H9 (cell line): Measurements from ENCODE around the gene ASCC1. TPM values are rescaled to one million over a fixed set of nuclear protein-coding genes. Genes with fewer than 3 reads are reported as not detected.

Experiments used
- DNase-seq: peaks from one replicate; pipeline ENCODE4 v3.0.0-alpha.2; 2017
- H2AFZ ChIP-seq: one replicate; pipeline ENCODE4 v1.6.1; 2013; ENCODE audit warnings: mild to moderate bottlenecking, low read length, control low read depth, moderate library complexity
- H2AK5ac ChIP-seq: 2 replicates; pipeline ENCODE4 v1.6.1; 2013; ENCODE audit warnings: low read length, control low read depth, mixed read lengths; ENCODE audit not compliant: insufficient read length
- H2BK120ac ChIP-seq: one replicate; pipeline ENCODE4 v1.6.1; 2013; ENCODE audit warnings: low read depth, mild to moderate bottlenecking, low read length, control low read depth, inconsistent platforms; ENCODE audit not compliant: poor library complexity, severe bottlenecking
- H2BK12ac ChIP-seq: 2 replicates; pipeline ENCODE4 v1.6.1; 2013; ENCODE audit warnings: low read length, control low read depth, mixed read lengths, low read depth; ENCODE audit not compliant: insufficient read length
- H2BK15ac ChIP-seq: 2 replicates; pipeline ENCODE4 v1.6.1; 2013; ENCODE audit warnings: low read depth, low read length, control low read depth
- H2BK20ac ChIP-seq: one replicate; pipeline ENCODE4 v1.6.1; 2013; ENCODE audit warnings: low read depth, mild to moderate bottlenecking, low read length, control low read depth, inconsistent platforms; ENCODE audit not compliant: poor library complexity, severe bottlenecking
- H2BK5ac ChIP-seq: 2 replicates; pipeline ENCODE4 v1.6.1; 2013; ENCODE audit warnings: low read length, control low read depth, mixed read lengths; ENCODE audit not compliant: insufficient read length
- H3K14ac ChIP-seq: 2 replicates; pipeline ENCODE4 v1.6.1; 2013; ENCODE audit warnings: low read length, control low read depth; ENCODE audit not compliant: insufficient read depth
- H3K18ac ChIP-seq: 2 replicates; pipeline ENCODE4 v1.6.1; 2013; ENCODE audit warnings: low read depth, mild to moderate bottlenecking, mixed read lengths, low read length, control low read depth; ENCODE audit not compliant: insufficient read length
- H3K23ac ChIP-seq: 2 replicates; pipeline ENCODE4 v1.6.1; 2013; ENCODE audit warnings: low read length, control low read depth, mixed read lengths, low read depth; ENCODE audit not compliant: insufficient read length
- H3K23me2 ChIP-seq: 2 replicates; pipeline ENCODE4 v1.6.1; 2013; ENCODE audit warnings: low read depth, mild to moderate bottlenecking, mixed read lengths, low read length, control low read depth; ENCODE audit not compliant: insufficient read length, poor library complexity, severe bottlenecking
- H3K27ac ChIP-seq: 2 replicates; pipeline ENCODE4 v1.5.1; 2013; ENCODE audit warnings: low read length, control low read depth, mixed read lengths, low read depth; ENCODE audit not compliant: insufficient read length
- H3K27me3 ChIP-seq: 2 replicates; pipeline ENCODE4 v1.6.1; 2013; ENCODE audit warnings: low read length, control low read depth, inconsistent platforms; ENCODE audit not compliant: insufficient read depth
- H3K4ac ChIP-seq: 2 replicates; pipeline ENCODE4 v1.6.1; 2013; ENCODE audit warnings: low read depth, mild to moderate bottlenecking, control low read depth, inconsistent platforms, low read length, moderate library complexity
- H3K4me1 ChIP-seq: 2 replicates; pipeline ENCODE4 v1.6.1; 2013; ENCODE audit warnings: low read length, control low read depth, inconsistent platforms; ENCODE audit not compliant: insufficient read depth
- H3K4me2 ChIP-seq: 2 replicates; pipeline ENCODE4 v1.6.1; 2013; ENCODE audit warnings: low read length, control low read depth, mixed read lengths; ENCODE audit not compliant: insufficient read length, insufficient read depth
- H3K56ac ChIP-seq: 2 replicates; pipeline ENCODE4 v1.6.1; 2013; ENCODE audit warnings: low read depth, mild to moderate bottlenecking, mixed read lengths, low read length, control low read depth; ENCODE audit not compliant: insufficient read length
- H3K79me1 ChIP-seq: 2 replicates; pipeline ENCODE4 v1.6.1; 2013; ENCODE audit warnings: low read depth, mild to moderate bottlenecking, moderate library complexity, low read length, control low read depth, inconsistent platforms; ENCODE audit not compliant: insufficient read depth, poor library complexity, severe bottlenecking
- H3K79me2 ChIP-seq: 2 replicates; pipeline ENCODE4 v1.6.1; 2013; ENCODE audit warnings: low read length, control low read depth, inconsistent platforms; ENCODE audit not compliant: insufficient read depth
- H3K9ac ChIP-seq: 2 replicates; pipeline ENCODE4 v1.6.1; 2013; ENCODE audit warnings: low read length, control low read depth, mixed read lengths; ENCODE audit not compliant: insufficient read length; ENCODE audit errors: extremely low read depth
- H3K9me3 ChIP-seq: one replicate; pipeline ENCODE4 v1.6.1; 2013; ENCODE audit warnings: low read depth, low read length, inconsistent platforms; ENCODE audit not compliant: control insufficient read depth
- H3T11ph ChIP-seq: one replicate; pipeline ENCODE4 v1.6.1; 2013; ENCODE audit warnings: mild to moderate bottlenecking, low read length, control low read depth, inconsistent platforms
- H4K20me1 ChIP-seq: one replicate; pipeline ENCODE4 v1.6.1; 2013; ENCODE audit not compliant: control insufficient read depth, insufficient read length, insufficient read depth
- H4K5ac ChIP-seq: 2 replicates; pipeline ENCODE4 v1.6.1; 2013; ENCODE audit warnings: low read depth, mild to moderate bottlenecking, mixed read lengths, low read length, control low read depth; ENCODE audit not compliant: insufficient read length
- H4K8ac ChIP-seq: replicated peaks from 2 replicates; pipeline ENCODE4 v1.6.1; 2013; ENCODE audit warnings: low read length, control low read depth, mixed read lengths, low read depth; ENCODE audit not compliant: insufficient read length
- H4K91ac ChIP-seq: 2 replicates; pipeline ENCODE4 v1.6.1; 2013; ENCODE audit warnings: low read depth, mild to moderate bottlenecking, moderate library complexity, mixed read lengths, low read length, control low read depth; ENCODE audit not compliant: insufficient read length
- H3K27ac Mint-ChIP-seq, 3 experiments: 2 replicates in 2 of 3; 3 replicates in 1 of 3; pipeline ENCODE4 v1.8.0; 2020 to 2021; ENCODE audit warnings: mixed read lengths in 3 of 3, mild to moderate bottlenecking in 1 of 3, moderate library complexity in 1 of 3
- H3K27me3 Mint-ChIP-seq: 2 replicates; pipeline ENCODE4 v1.8.0; 2021; ENCODE audit warnings: low read depth, mild to moderate bottlenecking, moderate library complexity, mixed read lengths
- H3K36me3 Mint-ChIP-seq, 3 experiments: 2 replicates in 2 of 3; 3 replicates in 1 of 3; pipeline ENCODE4 v1.8.0; 2020 to 2021; ENCODE audit warnings: low read depth in 3 of 3, mixed read lengths in 3 of 3; ENCODE audit not compliant: insufficient read depth in 1 of 3
- H3K4me1 Mint-ChIP-seq, 2 experiments: 2 replicates each; pipeline ENCODE4 v1.8.0; 2020; ENCODE audit warnings: mixed read lengths in 2 of 2
- H3K4me3 Mint-ChIP-seq, 2 experiments: 2 replicates in 1 of 2; 3 replicates in 1 of 2; pipeline ENCODE4 v1.8.0; 2020 to 2021; ENCODE audit warnings: mild to moderate bottlenecking in 2 of 2, mixed read lengths in 2 of 2, moderate library complexity in 1 of 2
- H3K9me3 Mint-ChIP-seq, 2 experiments: 2 replicates in 1 of 2; 3 replicates in 1 of 2; pipeline ENCODE4 v1.8.0; 2020; ENCODE audit warnings: mild to moderate bottlenecking in 2 of 2, mixed read lengths in 2 of 2, moderate library complexity in 1 of 2
- WGBS: extraction: QIAGEN DNeasy Blood & Tissue Kit; methylation state at CpG from one replicate; pipeline ENCODE4 v1.1.7; 2013; ENCODE audit warnings: missing lambda C conversion rate, low lambda C conversion rate, mixed read lengths; ENCODE audit not compliant: insufficient read length; ENCODE audit errors: extremely low coverage; 5-methylcytosine and 5-hydroxymethylcytosine counted together
- total RNA-seq: library from RNA; stranded (reverse); gene quantifications from 2 replicates; pipeline ENCODE4 v1.2.1, GENCODE V29; 2021
- TF ChIP-seq, protein P1 (sequence below): fragments of 200-600 bp; sonication (generic); conservative IDR thresholded peaks from 3 replicates; pipeline ENCODE4 v1.8.0; 2021; ENCODE audit warnings: antibody characterized with exemption, mild to moderate bottlenecking

ASCC1 gene
- total RNA-seq, 1 experiment from 2014 or later: 41.2 TPM

- H2AK5ac ChIP-seq: no peak overlapping the region
- H4K5ac ChIP-seq: no peak overlapping the region
- no peaks in the 10 kb centered on the region for H3K27me3 ChIP-seq
- H2BK5ac ChIP-seq: no peak overlapping the region
- H4K91ac ChIP-seq: no peak overlapping the region
- no peaks in the 10 kb centered on the region for H3K27me3 Mint-ChIP-seq
- H3K56ac ChIP-seq: no peak overlapping the region
- peaks cover 6 to 52% (median 36%) of the 10 kb centered on the region in 3 experiments; a peak in 6 of 7 replicates for H3K36me3 Mint-ChIP-seq
- no peaks in the 10 kb centered on the region for H3K4me1 Mint-ChIP-seq
- no peaks in the 10 kb centered on the region for H3K9me3 Mint-ChIP-seq
- no peak overlapping the region for H3K4ac ChIP-seq
- no peak overlapping the region for H2AFZ ChIP-seq
- no peaks in the 10 kb centered on the region for H3K23me2 ChIP-seq
- no peaks in the 10 kb centered on the region for H3K79me1 ChIP-seq
- no peak overlapping the region for H3K4me3 Mint-ChIP-seq
- no peak overlapping the region for H3K27ac ChIP-seq
- H2BK20ac ChIP-seq: no peak overlapping the region
- H3K18ac ChIP-seq: no peak overlapping the region
- H3K4me2 ChIP-seq: no peak overlapping the region
- H2BK120ac ChIP-seq: no peak overlapping the region
- DNase-seq: no peak
- WGBS: no CpG with 5 or more reads among the region's 5 CpGs
- H3K9ac ChIP-seq: no peak overlapping the region
- no peaks in the 10 kb centered on the region for H3K9me3 ChIP-seq
- H3K14ac ChIP-seq: no peak overlapping the region
- TF ChIP-seq, protein P1, sequence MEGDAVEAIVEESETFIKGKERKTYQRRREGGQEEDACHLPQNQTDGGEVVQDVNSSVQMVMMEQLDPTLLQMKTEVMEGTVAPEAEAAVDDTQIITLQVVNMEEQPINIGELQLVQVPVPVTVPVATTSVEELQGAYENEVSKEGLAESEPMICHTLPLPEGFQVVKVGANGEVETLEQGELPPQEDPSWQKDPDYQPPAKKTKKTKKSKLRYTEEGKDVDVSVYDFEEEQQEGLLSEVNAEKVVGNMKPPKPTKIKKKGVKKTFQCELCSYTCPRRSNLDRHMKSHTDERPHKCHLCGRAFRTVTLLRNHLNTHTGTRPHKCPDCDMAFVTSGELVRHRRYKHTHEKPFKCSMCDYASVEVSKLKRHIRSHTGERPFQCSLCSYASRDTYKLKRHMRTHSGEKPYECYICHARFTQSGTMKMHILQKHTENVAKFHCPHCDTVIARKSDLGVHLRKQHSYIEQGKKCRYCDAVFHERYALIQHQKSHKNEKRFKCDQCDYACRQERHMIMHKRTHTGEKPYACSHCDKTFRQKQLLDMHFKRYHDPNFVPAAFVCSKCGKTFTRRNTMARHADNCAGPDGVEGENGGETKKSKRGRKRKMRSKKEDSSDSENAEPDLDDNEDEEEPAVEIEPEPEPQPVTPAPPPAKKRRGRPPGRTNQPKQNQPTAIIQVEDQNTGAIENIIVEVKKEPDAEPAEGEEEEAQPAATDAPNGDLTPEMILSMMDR: no peak
- no peak overlapping the region; a peak in 1 of 7 replicates for H3K27ac Mint-ChIP-seq
- no peak overlapping the region for H3K23ac ChIP-seq
- no peaks in the 10 kb centered on the region for H3K4me1 ChIP-seq
- H2BK15ac ChIP-seq: no peak overlapping the region
- no peaks in the 10 kb centered on the region for H4K20me1 ChIP-seq
- no peak overlapping the region for H4K8ac ChIP-seq
- H2BK12ac ChIP-seq: no peak overlapping the region
- no peak overlapping the region for H3T11ph ChIP-seq
- H3K79me2 ChIP-seq: no peaks in the 10 kb centered on the region
These were observed 14.8 kb downstream of the ASCC1 start for GRCh38 chr10:72201293-72201692.
